ENCODE measurements around the gene ATP5MG.
"Not testable (repeated sequence)": the region's sequence is repeated elsewhere in the genome, so short reads cannot be mapped to it uniquely, and the experiment has no call there.

ATP5MG gene

DNA sequence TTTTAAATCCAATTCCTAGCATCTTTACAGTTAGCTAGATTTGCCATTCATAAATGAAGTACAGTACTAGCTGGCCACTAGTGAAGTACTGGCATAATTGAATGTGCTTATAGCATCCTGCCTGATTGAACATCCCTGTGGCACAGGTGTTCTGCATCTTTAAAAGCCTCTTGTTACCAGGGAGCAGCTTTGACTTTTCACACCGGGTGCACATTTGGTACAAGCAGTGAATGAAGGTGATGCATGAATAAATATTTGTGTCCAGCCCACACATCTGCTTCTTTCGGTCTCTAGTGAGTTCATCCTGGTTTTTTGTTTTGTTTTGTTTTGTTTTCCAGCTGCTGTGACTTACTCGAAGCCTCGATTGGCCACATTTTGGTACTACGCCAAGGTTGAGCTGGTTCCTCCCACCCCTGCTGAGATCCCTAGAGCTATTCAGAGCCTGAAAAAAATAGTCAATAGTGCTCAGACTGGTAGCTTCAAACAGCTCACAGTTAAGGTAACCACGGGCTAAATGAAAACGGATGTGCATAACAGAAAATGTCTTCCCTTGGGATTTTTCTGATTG is 5.3 kb downstream of the ATP5MG start:
- no peak for TF ChIP-seq CTCF (IDR thresholded peaks at IDR 0.05; ENCODE audit: control insufficient read depth, extremely low read depth, insufficient read depth)
- H3K4me3 ChIP-seq (ENCODE audit: low read depth, low read length): no peak overlapping the region
- no peak for DNase-seq (ENCODE audit: low read depth)

GRCh38 chr11:118410055-118410745 is 8.8 kb downstream of the ATP5MG start:
- TF ChIP-seq CTCF (IDR thresholded peaks at IDR 0.05; ENCODE audit: control insufficient read depth, extremely low read depth, insufficient read depth): no peak
- no peak overlapping the region for H3K4me3 ChIP-seq (ENCODE audit: low read depth, low read length)
- no peak for DNase-seq (ENCODE audit: low read depth)

DNA sequence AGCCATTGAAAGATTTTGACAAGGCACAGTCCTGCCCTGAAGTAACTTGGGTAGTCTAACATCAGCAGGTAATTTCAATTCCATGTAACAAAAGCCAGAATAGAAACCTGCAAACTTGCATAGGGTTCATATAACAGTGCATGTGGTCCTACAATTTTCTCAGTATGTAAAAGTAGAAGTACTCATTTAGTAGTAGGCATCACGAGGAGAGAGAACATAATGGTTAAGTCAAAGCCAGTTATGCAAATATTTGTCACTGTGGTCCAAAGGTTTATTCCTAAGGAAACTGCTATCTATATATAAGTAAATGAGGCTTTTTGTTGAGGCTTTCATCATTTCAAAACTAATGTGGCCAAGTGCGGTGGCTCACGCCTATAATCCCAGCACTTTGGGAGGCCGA is 10.1 kb downstream of the ATP5MG start:
- H3K4me3 ChIP-seq (ENCODE audit: low read depth, low read length): no peak overlapping the region
- TF ChIP-seq CTCF (IDR thresholded peaks at IDR 0.05; ENCODE audit: control insufficient read depth, extremely low read depth, insufficient read depth): no peak
- DNase-seq (ENCODE audit: low read depth): no peak

- no peak overlapping the region for H3K4me3 ChIP-seq (ENCODE audit: low read depth, low read length)
- TF ChIP-seq CTCF (IDR thresholded peaks at IDR 0.05; ENCODE audit: control insufficient read depth, extremely low read depth, insufficient read depth): no peak
- no peak for DNase-seq (ENCODE audit: low read depth)
Observed at GRCh38 chr11:118412921-118413320, 11.5 kb downstream of the ATP5MG start.

DNA sequence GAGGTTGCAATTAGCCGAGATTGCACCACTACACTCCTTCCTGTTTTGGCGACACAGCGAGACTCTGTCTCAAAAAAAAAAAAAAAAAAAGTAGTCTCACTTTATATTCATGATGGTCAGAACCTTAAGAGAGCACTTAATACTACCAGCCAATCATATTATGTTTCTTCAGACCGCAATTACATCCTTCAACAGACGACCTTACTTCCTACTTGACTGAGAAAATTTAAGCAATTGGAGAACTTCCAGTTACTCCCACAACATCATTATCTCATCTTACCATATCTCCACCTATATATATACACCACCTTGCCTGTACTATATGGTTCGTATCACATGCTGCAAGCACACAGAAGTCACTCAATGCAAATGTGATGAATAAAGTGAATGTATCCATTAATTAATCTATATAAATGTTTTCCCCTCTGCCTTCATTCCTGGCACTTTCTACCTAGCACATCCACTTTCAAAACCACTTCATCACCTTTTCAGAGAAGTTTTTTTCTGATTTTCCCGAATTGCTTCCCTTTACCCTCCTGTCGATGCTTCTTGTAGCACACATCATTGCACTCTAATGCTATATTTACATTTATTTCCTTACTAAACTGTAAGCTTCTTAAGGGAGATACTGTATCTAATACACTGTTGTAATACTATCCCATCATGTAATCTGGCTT is 13.8 kb downstream of the ATP5MG start:
- TF ChIP-seq CTCF (IDR thresholded peaks at IDR 0.05; ENCODE audit: control insufficient read depth, extremely low read depth, insufficient read depth): no peak
- DNase-seq (ENCODE audit: low read depth): no peak
- no peak overlapping the region for H3K4me3 ChIP-seq (ENCODE audit: low read depth, low read length)

- no peak for TF ChIP-seq CTCF (IDR thresholded peaks at IDR 0.05; ENCODE audit: control insufficient read depth, extremely low read depth, insufficient read depth)
- no peak overlapping the region for H3K4me3 ChIP-seq (ENCODE audit: low read depth, low read length)
- DNase-seq (ENCODE audit: low read depth): no peak
Observed at GRCh38 chr11:118415739-118416068, 14.3 kb downstream of the ATP5MG start.

DNA sequence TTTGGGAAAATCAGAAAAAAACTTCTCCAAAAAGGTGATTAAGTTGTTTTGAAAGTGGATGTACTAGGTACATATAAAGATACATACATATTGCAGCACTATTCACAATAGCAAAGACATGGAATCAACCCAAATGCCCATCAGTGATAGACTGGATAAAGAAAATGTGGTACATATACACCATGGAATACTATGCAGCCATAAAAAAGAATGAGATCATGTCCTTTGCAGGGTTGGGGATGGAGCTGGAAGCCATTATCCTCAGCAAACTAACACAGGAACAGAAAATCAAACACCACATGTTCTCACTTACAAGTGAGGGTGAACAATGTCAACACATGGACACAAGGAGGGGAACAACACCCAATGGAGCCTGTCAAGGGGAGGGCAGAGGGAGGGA is 15.5 kb downstream of the ATP5MG start:
- DNase-seq (ENCODE audit: low read depth); H3K4me3 ChIP-seq (ENCODE audit: low read depth, low read length): not testable (repeated sequence)

Data from LNCaP clone FGC (cell line).